ENCODE results near the gene PDS5A. TPM values are rescaled to one million over a fixed set of nuclear protein-coding genes. Genes with fewer than 3 reads are reported as not detected.
"Not testable (repeated sequence)": the region's sequence is repeated elsewhere in the genome, so short reads cannot be mapped to it uniquely, and the experiment has no call there.

The PDS5A gene
- total and polyA plus RNA-seq, 2 donors (not counting 3 experiments of a cell fraction or from before 2014, with no cell fraction given): 17.5 to 80.8 TPM

GRCh38 chr4:40021116-40021515 lies 43.4 kb upstream of the PDS5A start:
- POLR2A ChIA-PET; H3K4me2 ChIP-seq (ENCODE audit: insufficient read depth, low read length); H2AFZ ChIP-seq (ENCODE audit: low read depth, low read length); FAIRE-seq; H3K36me3 ChIP-seq (ENCODE audit: control insufficient read depth in 2 of 2, extremely low read depth in 1 of 2, insufficient read depth in 2 of 2, low read length in 2 of 2); DNase-seq (ENCODE audit: low read depth, low spot score); H3K27ac ChIP-seq (ENCODE audit: insufficient read depth, low read depth, low read length); H3K27me3 ChIP-seq (ENCODE audit: control insufficient read depth in 2 of 2, insufficient read depth in 2 of 2, low read length in 2 of 2); H3K79me2 ChIP-seq (ENCODE audit: control insufficient read depth, insufficient read depth, low read length); intact Hi-C loops (cut with micrococcal nuclease); BruUV-seq (replicated peaks); H3K4me1 ChIP-seq (ENCODE audit: control insufficient read depth, extremely low read depth, insufficient read depth, low read length); H3K4me3 ChIP-seq (replicated peaks in 1 of 3; ENCODE audit: insufficient read depth in 1 of 3, low read depth in 1 of 3, low read length in 3 of 3); H4K20me1 ChIP-seq (replicated peaks; ENCODE audit: control insufficient read depth, extremely low read depth, insufficient read depth, low read length); H3K9ac ChIP-seq (replicated peaks; ENCODE audit: extremely low read depth, insufficient read depth, low read length); H3K9me3 ChIP-seq (replicated peaks; ENCODE audit: control insufficient read depth, insufficient read depth, low read length); H3K9me1 ChIP-seq (replicated peaks; ENCODE audit: control insufficient read depth, extremely low read depth, insufficient read depth, low read length); dilution Hi-C loops (cut with MboI; ENCODE audit: extremely low pct_ligation_motif_present, low sequenced_read_pairs): not testable (repeated sequence)
- CTCF ChIA-PET: interaction anchor here (1.1 to 2.5 kb wide), 3 partner anchors 9 to 635 kb away, joined by 3 to 5 read pairs (median 3); no protein-coding TSS in a partner anchor

GRCh38 chr4:40020221-40020620 lies 42.5 kb upstream of the PDS5A start:
- CTCF ChIA-PET: interaction anchor here (2.5 kb wide), 1 partner anchor 9 kb away, joined by 5 read pairs; no protein-coding TSS in a partner anchor
- H3K9ac ChIP-seq (replicated peaks; ENCODE audit: extremely low read depth, insufficient read depth, low read length): no peak overlapping the region
- no peak overlapping the region for H3K4me3 ChIP-seq (replicated peaks in 1 of 3; ENCODE audit: insufficient read depth in 1 of 3, low read depth in 1 of 3, low read length in 3 of 3)
- H4K20me1 ChIP-seq (replicated peaks; ENCODE audit: control insufficient read depth, extremely low read depth, insufficient read depth, low read length): no peaks in the 10 kb centered on the region
- intact Hi-C loops (cut with micrococcal nuclease): no loop called here
- POLR2A ChIA-PET: no interaction called here
- no peak overlapping the region for H3K27ac ChIP-seq (ENCODE audit: insufficient read depth, low read depth, low read length)
- TF ChIP-seq, protein P1, sequence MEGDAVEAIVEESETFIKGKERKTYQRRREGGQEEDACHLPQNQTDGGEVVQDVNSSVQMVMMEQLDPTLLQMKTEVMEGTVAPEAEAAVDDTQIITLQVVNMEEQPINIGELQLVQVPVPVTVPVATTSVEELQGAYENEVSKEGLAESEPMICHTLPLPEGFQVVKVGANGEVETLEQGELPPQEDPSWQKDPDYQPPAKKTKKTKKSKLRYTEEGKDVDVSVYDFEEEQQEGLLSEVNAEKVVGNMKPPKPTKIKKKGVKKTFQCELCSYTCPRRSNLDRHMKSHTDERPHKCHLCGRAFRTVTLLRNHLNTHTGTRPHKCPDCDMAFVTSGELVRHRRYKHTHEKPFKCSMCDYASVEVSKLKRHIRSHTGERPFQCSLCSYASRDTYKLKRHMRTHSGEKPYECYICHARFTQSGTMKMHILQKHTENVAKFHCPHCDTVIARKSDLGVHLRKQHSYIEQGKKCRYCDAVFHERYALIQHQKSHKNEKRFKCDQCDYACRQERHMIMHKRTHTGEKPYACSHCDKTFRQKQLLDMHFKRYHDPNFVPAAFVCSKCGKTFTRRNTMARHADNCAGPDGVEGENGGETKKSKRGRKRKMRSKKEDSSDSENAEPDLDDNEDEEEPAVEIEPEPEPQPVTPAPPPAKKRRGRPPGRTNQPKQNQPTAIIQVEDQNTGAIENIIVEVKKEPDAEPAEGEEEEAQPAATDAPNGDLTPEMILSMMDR (IDR thresholded peaks at IDR 0.05; ENCODE audit: extremely low read depth in 1 of 2, insufficient read depth in 1 of 2, low read depth in 1 of 2, low read length in 2 of 2): no peak
- TF ChIP-seq, protein P2, sequence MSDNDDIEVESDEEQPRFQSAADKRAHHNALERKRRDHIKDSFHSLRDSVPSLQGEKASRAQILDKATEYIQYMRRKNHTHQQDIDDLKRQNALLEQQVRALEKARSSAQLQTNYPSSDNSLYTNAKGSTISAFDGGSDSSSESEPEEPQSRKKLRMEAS (IDR thresholded peaks at IDR 0.05; ENCODE audit: insufficient read depth, insufficient read length): no peak
- TF ChIP-seq POLR2AphosphoS5 (IDR thresholded peaks at IDR 0.05; ENCODE audit: insufficient read depth, low read depth, low read length): no peak
- TF ChIP-seq POLR2A (IDR thresholded peaks at IDR 0.05; ENCODE audit: low read depth, low read length): no peak
- no peak for TF ChIP-seq GATA2 (IDR thresholded peaks at IDR 0.05; ENCODE audit: insufficient read depth, insufficient read length, low read depth, low read length)
- TF ChIP-seq FOS (IDR thresholded peaks at IDR 0.05; ENCODE audit: borderline replicate concordance, insufficient read depth, low read length): no peak
- no peak for TF ChIP-seq MYC (IDR thresholded peaks at IDR 0.05; ENCODE audit: low read depth, low read length)
- TF ChIP-seq EZH2 (IDR thresholded peaks at IDR 0.05; ENCODE audit: borderline replicate concordance, low read depth, low read length, severe bottlenecking): no peak
- TF ChIP-seq JUN (IDR thresholded peaks at IDR 0.05; ENCODE audit: borderline replicate concordance, insufficient read depth, insufficient read length, low read depth): no peak
- no peaks in the 10 kb centered on the region for H3K9me1 ChIP-seq (replicated peaks; ENCODE audit: control insufficient read depth, extremely low read depth, insufficient read depth, low read length)
- no peaks in the 10 kb centered on the region for H3K79me2 ChIP-seq (ENCODE audit: control insufficient read depth, insufficient read depth, low read length)
- BruUV-seq (replicated peaks): no TSS peak
- no peak overlapping the region for H2AFZ ChIP-seq (ENCODE audit: low read depth, low read length)
- FAIRE-seq (no peak), DNase-seq (ENCODE audit: low read depth, low spot score) (no peak)
- no peak overlapping the region for H3K4me2 ChIP-seq (ENCODE audit: insufficient read depth, low read length)
- no peaks in the 10 kb centered on the region for H3K27me3 ChIP-seq (ENCODE audit: control insufficient read depth in 2 of 2, insufficient read depth in 2 of 2, low read length in 2 of 2)
- H3K36me3 ChIP-seq (ENCODE audit: control insufficient read depth in 2 of 2, extremely low read depth in 1 of 2, insufficient read depth in 2 of 2, low read length in 2 of 2): no peaks in the 10 kb centered on the region
- dilution Hi-C loops (cut with MboI; ENCODE audit: extremely low pct_ligation_motif_present, low sequenced_read_pairs): no loop called here
- H3K9me3 ChIP-seq (replicated peaks; ENCODE audit: control insufficient read depth, insufficient read depth, low read length): no peaks in the 10 kb centered on the region
- no peaks in the 10 kb centered on the region for H3K4me1 ChIP-seq (ENCODE audit: control insufficient read depth, extremely low read depth, insufficient read depth, low read length)
